ENCODE measurements around the gene DGKZ. TPM values are rescaled to one million over a fixed set of nuclear protein-coding genes. Genes with fewer than 3 reads are reported as not detected.

Gene DGKZ
- total RNA-seq, 1 experiment from 2014 or later: 68.9 TPM

DNA sequence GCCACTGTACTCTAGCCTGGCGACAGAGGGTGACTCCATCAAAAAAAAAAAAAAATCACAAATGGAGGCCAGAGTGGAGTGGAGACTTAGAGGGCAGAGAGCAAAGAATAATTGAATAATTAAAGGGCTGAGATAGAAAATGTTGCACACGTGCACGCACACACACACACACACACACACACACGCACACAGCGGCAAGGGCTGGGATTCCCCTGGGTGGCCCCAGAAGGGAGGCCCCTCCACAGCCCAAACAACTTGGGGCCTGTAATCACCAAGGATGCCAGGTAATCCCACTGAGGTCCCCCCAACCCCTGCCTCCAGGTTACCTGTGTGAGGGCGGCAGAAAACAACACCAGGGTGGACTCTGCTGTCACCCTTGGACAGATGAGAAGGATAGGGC, 12.0 kb upstream of the DGKZ start:
- TF ChIP-seq, protein P1, sequence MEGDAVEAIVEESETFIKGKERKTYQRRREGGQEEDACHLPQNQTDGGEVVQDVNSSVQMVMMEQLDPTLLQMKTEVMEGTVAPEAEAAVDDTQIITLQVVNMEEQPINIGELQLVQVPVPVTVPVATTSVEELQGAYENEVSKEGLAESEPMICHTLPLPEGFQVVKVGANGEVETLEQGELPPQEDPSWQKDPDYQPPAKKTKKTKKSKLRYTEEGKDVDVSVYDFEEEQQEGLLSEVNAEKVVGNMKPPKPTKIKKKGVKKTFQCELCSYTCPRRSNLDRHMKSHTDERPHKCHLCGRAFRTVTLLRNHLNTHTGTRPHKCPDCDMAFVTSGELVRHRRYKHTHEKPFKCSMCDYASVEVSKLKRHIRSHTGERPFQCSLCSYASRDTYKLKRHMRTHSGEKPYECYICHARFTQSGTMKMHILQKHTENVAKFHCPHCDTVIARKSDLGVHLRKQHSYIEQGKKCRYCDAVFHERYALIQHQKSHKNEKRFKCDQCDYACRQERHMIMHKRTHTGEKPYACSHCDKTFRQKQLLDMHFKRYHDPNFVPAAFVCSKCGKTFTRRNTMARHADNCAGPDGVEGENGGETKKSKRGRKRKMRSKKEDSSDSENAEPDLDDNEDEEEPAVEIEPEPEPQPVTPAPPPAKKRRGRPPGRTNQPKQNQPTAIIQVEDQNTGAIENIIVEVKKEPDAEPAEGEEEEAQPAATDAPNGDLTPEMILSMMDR (conservative IDR thresholded peaks at IDR 0.05): no peak
- no peak overlapping the region for H3T11ph ChIP-seq (ENCODE audit: low read length)
- peaks cover 13% of the 10 kb centered on the region; the same call in 1 of the 2 replicates for H3K4me1 ChIP-seq (ENCODE audit: insufficient read depth, low read length)
- H3K56ac ChIP-seq (ENCODE audit: insufficient read length, low read depth, low read length): no peak overlapping the region
- H2BK120ac ChIP-seq (ENCODE audit: low read depth, low read length, poor library complexity, severe bottlenecking): no peak overlapping the region
- no peak overlapping the region for H4K5ac ChIP-seq (ENCODE audit: insufficient read length, low read depth, low read length)
- H3K27ac ChIP-seq (ENCODE audit: insufficient read length, low read depth, low read length): no peak overlapping the region
- no peak overlapping the region for H3K4me2 ChIP-seq (ENCODE audit: insufficient read depth, insufficient read length, low read length)
- no peak overlapping the region for H4K91ac ChIP-seq (ENCODE audit: insufficient read length, low read depth, low read length)
- H3K23ac ChIP-seq (ENCODE audit: insufficient read length, low read depth, low read length): no peak overlapping the region
- no peak overlapping the region for H3K14ac ChIP-seq (ENCODE audit: insufficient read depth, low read length)
- H3K27ac Mint-ChIP-seq: peak overlapping the region in 1 of 3 experiments; percentile 35; a peak in 1 of 7 replicates
- no peak overlapping the region for H2BK20ac ChIP-seq (ENCODE audit: low read depth, low read length, poor library complexity, severe bottlenecking)
- H2BK5ac ChIP-seq (ENCODE audit: insufficient read length, low read length): no peak overlapping the region
- peaks cover 21% of the 10 kb centered on the region; the same call in 1 of the 2 replicates for H3K27me3 ChIP-seq (ENCODE audit: insufficient read depth, low read length)
- no peaks in the 10 kb centered on the region; a peak in 1 of 7 replicates for H3K36me3 Mint-ChIP-seq (ENCODE audit: insufficient read depth in 1 of 3, low read depth in 3 of 3)
- H3K27me3 Mint-ChIP-seq (ENCODE audit: low read depth): peaks cover 48% of the 10 kb centered on the region
- no peak overlapping the region for H2AFZ ChIP-seq (ENCODE audit: low read length)
- peaks cover 67 to 86% of the 10 kb centered on the region in 2 experiments for H3K4me1 Mint-ChIP-seq
- no CpG with 5 or more reads among the region's 6 CpGs for WGBS (ENCODE audit: extremely low coverage, insufficient read length, low lambda C conversion rate)
- DNase-seq: no peak
- no peak overlapping the region for H2BK15ac ChIP-seq (ENCODE audit: low read depth, low read length)
- H3K23me2 ChIP-seq (ENCODE audit: insufficient read length, low read depth, low read length, poor library complexity, severe bottlenecking): peaks cover 7% of the 10 kb centered on the region
- no peak overlapping the region for H4K8ac ChIP-seq (replicated peaks; ENCODE audit: insufficient read length, low read depth, low read length)
- no peak overlapping the region for H3K18ac ChIP-seq (ENCODE audit: insufficient read length, low read depth, low read length)
- H3K9me3 Mint-ChIP-seq: no peaks in the 10 kb centered on the region
- no peaks in the 10 kb centered on the region for H3K9me3 ChIP-seq (ENCODE audit: control insufficient read depth, low read depth, low read length)
- no peaks in the 10 kb centered on the region for H3K79me2 ChIP-seq (ENCODE audit: insufficient read depth, low read length)
- H3K4me3 Mint-ChIP-seq: peak overlapping the region in 1 of 2 experiments; percentile 6; a peak in 1 of 5 replicates
- no peak overlapping the region for H2AK5ac ChIP-seq (ENCODE audit: insufficient read length, low read length)
- no peaks in the 10 kb centered on the region for H4K20me1 ChIP-seq (ENCODE audit: control insufficient read depth, insufficient read depth, insufficient read length)
- no peak overlapping the region for H3K4ac ChIP-seq (ENCODE audit: low read depth, low read length)
- H3K9ac ChIP-seq (ENCODE audit: extremely low read depth, insufficient read length, low read length): no peak overlapping the region
- no peak overlapping the region for H2BK12ac ChIP-seq (ENCODE audit: insufficient read length, low read depth, low read length)
- H3K79me1 ChIP-seq (ENCODE audit: insufficient read depth, low read depth, low read length, poor library complexity, severe bottlenecking): no peaks in the 10 kb centered on the region
